ENCODE results near the gene RASA2.

DNA sequence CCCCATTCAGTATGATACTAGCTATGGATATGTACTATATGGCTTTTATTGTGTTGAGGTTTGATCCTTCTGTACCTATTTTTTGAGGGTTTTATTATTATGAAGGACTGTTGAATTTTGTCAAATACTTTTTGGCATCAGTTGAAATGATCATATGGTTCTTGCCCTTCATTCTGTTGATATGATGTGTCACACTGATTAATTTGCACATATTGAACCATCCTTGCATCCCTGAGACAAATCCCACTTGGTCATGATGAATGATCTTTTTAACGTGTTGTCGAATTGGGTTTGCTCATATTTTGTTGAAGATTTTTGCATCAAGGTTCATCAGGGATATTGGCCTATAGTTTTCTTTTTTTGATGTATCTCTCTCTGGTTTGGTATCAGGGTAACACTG, 61.0 kb downstream of the RASA2 start:
- TF ChIP-seq, protein P1, sequence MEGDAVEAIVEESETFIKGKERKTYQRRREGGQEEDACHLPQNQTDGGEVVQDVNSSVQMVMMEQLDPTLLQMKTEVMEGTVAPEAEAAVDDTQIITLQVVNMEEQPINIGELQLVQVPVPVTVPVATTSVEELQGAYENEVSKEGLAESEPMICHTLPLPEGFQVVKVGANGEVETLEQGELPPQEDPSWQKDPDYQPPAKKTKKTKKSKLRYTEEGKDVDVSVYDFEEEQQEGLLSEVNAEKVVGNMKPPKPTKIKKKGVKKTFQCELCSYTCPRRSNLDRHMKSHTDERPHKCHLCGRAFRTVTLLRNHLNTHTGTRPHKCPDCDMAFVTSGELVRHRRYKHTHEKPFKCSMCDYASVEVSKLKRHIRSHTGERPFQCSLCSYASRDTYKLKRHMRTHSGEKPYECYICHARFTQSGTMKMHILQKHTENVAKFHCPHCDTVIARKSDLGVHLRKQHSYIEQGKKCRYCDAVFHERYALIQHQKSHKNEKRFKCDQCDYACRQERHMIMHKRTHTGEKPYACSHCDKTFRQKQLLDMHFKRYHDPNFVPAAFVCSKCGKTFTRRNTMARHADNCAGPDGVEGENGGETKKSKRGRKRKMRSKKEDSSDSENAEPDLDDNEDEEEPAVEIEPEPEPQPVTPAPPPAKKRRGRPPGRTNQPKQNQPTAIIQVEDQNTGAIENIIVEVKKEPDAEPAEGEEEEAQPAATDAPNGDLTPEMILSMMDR (IDR thresholded peaks at IDR 0.05) = no peak
- no peak for TF ChIP-seq POLR2A (IDR thresholded peaks at IDR 0.05)
- no peak for TF ChIP-seq POLR2AphosphoS5 (IDR thresholded peaks at IDR 0.05)

Data from breast epithelium (tissue), 3 donors.